ENCODE measurements around the gene PIK3R1.

Gene PIK3R1

GRCh38 chr5:68261169-68261568, 45.6 kb downstream of the PIK3R1 start:
- Histone ChIP-seq H3K4me2 (ENCODE audit: low read length) (no peak overlapping the region), H3K56ac (ENCODE audit: low read length) (no peak overlapping the region), H3K79me1 (ENCODE audit: low read length) (peaks cover 3% of the 10 kb centered on the region), H3K4ac (ENCODE audit: low read depth, low read length) (no peak overlapping the region), H3K4me1 (ENCODE audit: control insufficient read depth, low read depth, low read length) (no peaks in the 10 kb centered on the region), H3K79me2 (ENCODE audit: control insufficient read depth, insufficient read depth, low read length) (peaks cover 2% of the 10 kb centered on the region), H3K36me3 (ENCODE audit: control insufficient read depth, insufficient read depth, low read length) (no peaks in the 10 kb centered on the region), H4K5ac (ENCODE audit: low read length) (no peak overlapping the region), H2BK15ac (replicated peaks; ENCODE audit: low read depth) (no peak overlapping the region), H3K23ac (ENCODE audit: low read length) (no peak overlapping the region), H3K9ac (ENCODE audit: low read length) (no peak overlapping the region), H2BK120ac (ENCODE audit: low read depth, low read length) (no peak overlapping the region), H3K27me3 (ENCODE audit: insufficient read depth, low read length, poor library complexity) (no peaks in the 10 kb centered on the region), H3K18ac (ENCODE audit: low read length) (no peak overlapping the region), H4K8ac (ENCODE audit: low read depth, low read length) (no peak overlapping the region), H3K27ac (ENCODE audit: low read depth, low read length) (no peak overlapping the region), H2BK5ac (ENCODE audit: low read length) (no peak overlapping the region), H3K4me3 (ENCODE audit: low read length) (no peak overlapping the region), H2AK5ac (ENCODE audit: low read length) (no peak overlapping the region)
- no peak for DNase-seq

GRCh38 chr5:68261569-68262065, 46.1 kb downstream of the PIK3R1 start:
- H3K4me3 ChIP-seq (ENCODE audit: low read length), result no peak overlapping the region
- no peak overlapping the region for H3K56ac ChIP-seq (ENCODE audit: low read length)
- H3K9ac ChIP-seq (ENCODE audit: low read length), result no peak overlapping the region
- H2BK15ac ChIP-seq (replicated peaks; ENCODE audit: low read depth), result no peak overlapping the region
- H3K36me3 ChIP-seq (ENCODE audit: control insufficient read depth, insufficient read depth, low read length), result no peaks in the 10 kb centered on the region
- H3K79me1 ChIP-seq (ENCODE audit: low read length), result peaks cover 3% of the 10 kb centered on the region
- no peak overlapping the region for H3K27ac ChIP-seq (ENCODE audit: low read depth, low read length)
- H3K79me2 ChIP-seq (ENCODE audit: control insufficient read depth, insufficient read depth, low read length), result peaks cover 2% of the 10 kb centered on the region
- H3K18ac ChIP-seq (ENCODE audit: low read length), result no peak overlapping the region
- H2BK120ac ChIP-seq (ENCODE audit: low read depth, low read length), result no peak overlapping the region
- H3K4me1 ChIP-seq (ENCODE audit: control insufficient read depth, low read depth, low read length), result no peaks in the 10 kb centered on the region
- no peak overlapping the region for H2AK5ac ChIP-seq (ENCODE audit: low read length)
- no peak for DNase-seq
- no peak overlapping the region for H2BK5ac ChIP-seq (ENCODE audit: low read length)
- no CpG with 5 or more reads among the region's 4 CpGs for WGBS (ENCODE audit: extremely low coverage, insufficient coverage, low lambda C conversion rate)
- H3K4ac ChIP-seq (ENCODE audit: low read depth, low read length), result no peak overlapping the region
- H4K5ac ChIP-seq (ENCODE audit: low read length), result no peak overlapping the region
- H3K4me2 ChIP-seq (ENCODE audit: low read length), result no peak overlapping the region
- no peak overlapping the region for H4K8ac ChIP-seq (ENCODE audit: low read depth, low read length)
- no peaks in the 10 kb centered on the region for H3K27me3 ChIP-seq (ENCODE audit: insufficient read depth, low read length, poor library complexity)
- no peak overlapping the region for H3K23ac ChIP-seq (ENCODE audit: low read length)

GRCh38 chr5:68264024-68264956, 48.7 kb downstream of the PIK3R1 start:
- Histone ChIP-seq H2BK120ac (ENCODE audit: low read depth, low read length) (no peak overlapping the region), H3K4me1 (ENCODE audit: control insufficient read depth, low read depth, low read length) (no peaks in the 10 kb centered on the region)
- DNase-seq, result no peak

DNA sequence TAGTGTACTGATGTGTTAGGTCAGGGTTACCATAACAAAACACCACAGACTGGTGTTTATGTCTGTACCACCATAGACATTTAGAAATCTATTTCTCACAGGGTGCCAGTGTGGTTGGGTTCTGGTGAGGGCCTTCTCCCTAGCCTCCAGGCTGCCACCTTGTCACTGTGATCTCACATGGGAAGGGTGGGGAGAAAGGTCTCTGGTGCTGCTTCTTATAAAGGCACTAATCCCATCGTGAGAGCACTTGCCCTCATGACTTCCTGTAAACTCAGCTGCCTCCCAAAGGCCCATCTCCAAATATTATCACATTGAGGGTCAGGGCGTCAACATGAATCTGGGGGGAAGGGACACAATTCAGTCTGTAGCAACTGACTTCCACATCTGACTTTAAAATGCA, 49.8 kb downstream of the PIK3R1 start:
- Histone ChIP-seq H4K8ac (ENCODE audit: low read depth, low read length) (no peak overlapping the region), H3K18ac (ENCODE audit: low read length) (no peak overlapping the region), H3K23ac (ENCODE audit: low read length) (no peak overlapping the region), H3K79me2 (ENCODE audit: control insufficient read depth, insufficient read depth, low read length) (no peaks in the 10 kb centered on the region), H3K27ac (ENCODE audit: low read depth, low read length) (no peak overlapping the region), H3K79me1 (ENCODE audit: low read length) (peaks cover 2% of the 10 kb centered on the region), H3K4ac (ENCODE audit: low read depth, low read length) (no peak overlapping the region), H3K9ac (ENCODE audit: low read length) (no peak overlapping the region), H3K4me1 (ENCODE audit: control insufficient read depth, low read depth, low read length) (no peaks in the 10 kb centered on the region), H3K4me3 (ENCODE audit: low read length) (no peak overlapping the region), H3K27me3 (ENCODE audit: insufficient read depth, low read length, poor library complexity) (no peaks in the 10 kb centered on the region), H2BK5ac (ENCODE audit: low read length) (no peak overlapping the region), H3K36me3 (ENCODE audit: control insufficient read depth, insufficient read depth, low read length) (no peaks in the 10 kb centered on the region), H4K5ac (ENCODE audit: low read length) (no peak overlapping the region), H2AK5ac (ENCODE audit: low read length) (no peak overlapping the region), H3K56ac (ENCODE audit: low read length) (no peak overlapping the region), H2BK15ac (replicated peaks; ENCODE audit: low read depth) (no peak overlapping the region), H3K4me2 (ENCODE audit: low read length) (no peak overlapping the region), H2BK120ac (ENCODE audit: low read depth, low read length) (no peak overlapping the region)
- DNase-seq, result no peak
- WGBS (ENCODE audit: extremely low coverage, insufficient coverage, low lambda C conversion rate), result no CpG with 5 or more reads among the region's 2 CpGs

More at GRCh38 chr5:68264024-68264956, 48.7 kb downstream of the PIK3R1 start:
- H3K18ac ChIP-seq (ENCODE audit: low read length), result no peak overlapping the region
- H3K79me1 ChIP-seq (ENCODE audit: low read length), result peaks cover 2% of the 10 kb centered on the region
- no peak overlapping the region for H3K27ac ChIP-seq (ENCODE audit: low read depth, low read length)
- no peak overlapping the region for H2AK5ac ChIP-seq (ENCODE audit: low read length)
- no CpG with 5 or more reads among the region's 10 CpGs for WGBS (ENCODE audit: extremely low coverage, insufficient coverage, low lambda C conversion rate)
- no peak overlapping the region for H3K4me2 ChIP-seq (ENCODE audit: low read length)
- H3K56ac ChIP-seq (ENCODE audit: low read length), result no peak overlapping the region
- H3K4ac ChIP-seq (ENCODE audit: low read depth, low read length), result no peak overlapping the region
- H3K27me3 ChIP-seq (ENCODE audit: insufficient read depth, low read length, poor library complexity), result no peaks in the 10 kb centered on the region
- no peaks in the 10 kb centered on the region for H3K79me2 ChIP-seq (ENCODE audit: control insufficient read depth, insufficient read depth, low read length)
- H4K5ac ChIP-seq (ENCODE audit: low read length), result no peak overlapping the region
- H3K4me3 ChIP-seq (ENCODE audit: low read length), result no peak overlapping the region
- H3K9ac ChIP-seq (ENCODE audit: low read length), result no peak overlapping the region
- H2BK5ac ChIP-seq (ENCODE audit: low read length), result no peak overlapping the region
- H4K8ac ChIP-seq (ENCODE audit: low read depth, low read length), result no peak overlapping the region
- no peaks in the 10 kb centered on the region for H3K36me3 ChIP-seq (ENCODE audit: control insufficient read depth, insufficient read depth, low read length)
- no peak overlapping the region for H3K23ac ChIP-seq (ENCODE audit: low read length)
- H2BK15ac ChIP-seq (replicated peaks; ENCODE audit: low read depth), result no peak overlapping the region

- H3K27me3 ChIP-seq (ENCODE audit: insufficient read depth, low read length, poor library complexity), result no peaks in the 10 kb centered on the region
- no peak overlapping the region for H3K4ac ChIP-seq (ENCODE audit: low read depth, low read length)
- no peak overlapping the region for H4K8ac ChIP-seq (ENCODE audit: low read depth, low read length)
- no peaks in the 10 kb centered on the region for H3K36me3 ChIP-seq (ENCODE audit: control insufficient read depth, insufficient read depth, low read length)
- H3K79me1 ChIP-seq (ENCODE audit: low read length), result peaks cover 2% of the 10 kb centered on the region
- no peaks in the 10 kb centered on the region for H3K4me1 ChIP-seq (ENCODE audit: control insufficient read depth, low read depth, low read length)
- H2BK120ac ChIP-seq (ENCODE audit: low read depth, low read length), result no peak overlapping the region
- no peak overlapping the region for H3K27ac ChIP-seq (ENCODE audit: low read depth, low read length)
- H3K9ac ChIP-seq (ENCODE audit: low read length), result no peak overlapping the region
- H2BK5ac ChIP-seq (ENCODE audit: low read length), result no peak overlapping the region
- H2BK15ac ChIP-seq (replicated peaks; ENCODE audit: low read depth), result no peak overlapping the region
- H3K23ac ChIP-seq (ENCODE audit: low read length), result no peak overlapping the region
- no peak overlapping the region for H2AK5ac ChIP-seq (ENCODE audit: low read length)
- no peak overlapping the region for H3K18ac ChIP-seq (ENCODE audit: low read length)
- no peak overlapping the region for H4K5ac ChIP-seq (ENCODE audit: low read length)
- WGBS (ENCODE audit: extremely low coverage, insufficient coverage, low lambda C conversion rate), result no CpG with 5 or more reads among the region's 3 CpGs
- no peak overlapping the region for H3K4me3 ChIP-seq (ENCODE audit: low read length)
- H3K4me2 ChIP-seq (ENCODE audit: low read length), result no peak overlapping the region
- no peaks in the 10 kb centered on the region for H3K79me2 ChIP-seq (ENCODE audit: control insufficient read depth, insufficient read depth, low read length)
- no peak overlapping the region for H3K56ac ChIP-seq (ENCODE audit: low read length)
- DNase-seq, result no peak
These were observed 50.4 kb downstream of the PIK3R1 start for GRCh38 chr5:68265822-68266395.
